WTC11 (cell line): Measurements from ENCODE around the gene PRPH. TPM values are rescaled to one million over a fixed set of nuclear protein-coding genes. Genes with fewer than 3 reads are reported as not detected.

ENCODE experiments used
- ATAC-seq: fragments of 200-7000 bp; cut with Tn5 transposase; 2 replicates; pipeline ENCODE4 v1.10.0; 2021; ENCODE audit warnings: mild to moderate bottlenecking, moderate library complexity
- CTCF ChIA-PET: fragments of 300-600 bp; sonication (Branson Sonifier 250); formaldehyde crosslinking; loops from one replicate; lab custom pipeline; 2021; ENCODE audit warnings: antibody characterized with exemption; lab: Charles Lee
- POLR2A ChIA-PET: fragments of 350-600 bp; sonication (Branson Sonifier 250); formaldehyde crosslinking; loops from one replicate; lab custom pipeline; 2021; ENCODE audit warnings: antibody characterized with exemption; lab: Charles Lee
- DNase-seq: peaks from one replicate; pipeline ENCODE4 v3.0.0; 2021; ENCODE audit warnings: low spot score
- H3K27ac Mint-ChIP-seq: 2 replicates; pipeline ENCODE4 v1.8.0; 2021; ENCODE audit warnings: mixed read lengths
- H3K27me3 Mint-ChIP-seq: 2 replicates; pipeline ENCODE4 v1.8.0; 2021; ENCODE audit warnings: low read depth, mild to moderate bottlenecking, moderate library complexity, mixed read lengths
- H3K36me3 Mint-ChIP-seq: 2 replicates; pipeline ENCODE4 v1.8.0; 2021; ENCODE audit warnings: mixed read lengths
- H3K4me1 Mint-ChIP-seq: 2 replicates; pipeline ENCODE4 v1.8.0; 2022; ENCODE audit warnings: mixed read lengths
- H3K4me3 Mint-ChIP-seq: 2 replicates; pipeline ENCODE4 v1.8.0; 2021; ENCODE audit warnings: mild to moderate bottlenecking, moderate library complexity, mixed read lengths
- H3K9me3 Mint-ChIP-seq: 2 replicates; pipeline ENCODE4 v1.8.0; 2021; ENCODE audit warnings: mixed read lengths
- AR ChIP-seq: fragments of 250-450 bp; sonication (Bioruptor Pico); IDR thresholded peaks from 2 replicates; pipeline ENCODE4 v1.9.0; 2021; ENCODE audit warnings: mild to moderate bottlenecking
- ATF1 ChIP-seq: sonication (generic); formaldehyde crosslinking; IDR thresholded peaks from 2 replicates; pipeline ENCODE4 v1.8.1; 2023; ENCODE audit warnings: mild to moderate bottlenecking, moderate library complexity, missing genetic modification reagents
- CREM ChIP-seq: sonication (generic); formaldehyde crosslinking; IDR thresholded peaks from 2 replicates; pipeline ENCODE4 v1.8.1; 2022; ENCODE audit warnings: mild to moderate bottlenecking, missing genetic modification reagents, moderate library complexity
- CTCF ChIP-seq: fragments of 200-600 bp; IDR thresholded peaks from 2 replicates; pipeline ENCODE4 v1.8.0; 2022; ENCODE audit warnings: antibody characterized with exemption
- ESRRA ChIP-seq: sonication (generic); formaldehyde crosslinking; IDR thresholded peaks from 2 replicates; pipeline ENCODE4 v1.8.1; 2022; ENCODE audit warnings: mild to moderate bottlenecking, missing genetic modification reagents, borderline replicate concordance
- FOXP1 ChIP-seq: sonication (generic); formaldehyde crosslinking; IDR thresholded peaks from 2 replicates; pipeline ENCODE4 v1.8.0; 2022; ENCODE audit warnings: missing genetic modification reagents, mild to moderate bottlenecking, moderate library complexity, borderline replicate concordance
- GRHL2 ChIP-seq: fragments of 250-450 bp; sonication (Bioruptor Pico); IDR thresholded peaks from 2 replicates; pipeline ENCODE4 v1.8.0; 2022; ENCODE audit warnings: mild to moderate bottlenecking, moderate library complexity; ENCODE audit not compliant: insufficient replicate concordance, severe bottlenecking
- GTF2I ChIP-seq: fragments of 250-450 bp; sonication (Bioruptor Pico); conservative IDR thresholded peaks from 2 replicates; pipeline ENCODE4 v1.4.0; 2021; ENCODE audit warnings: mild to moderate bottlenecking
- IRF2 ChIP-seq: sonication (generic); formaldehyde crosslinking; IDR thresholded peaks from 2 replicates; pipeline ENCODE4 v1.8.0; 2022; ENCODE audit warnings: low read depth, missing genetic modification reagents, borderline replicate concordance
- MXD4 ChIP-seq: fragments of 250-450 bp; sonication (Bioruptor Pico); IDR thresholded peaks from 2 replicates; pipeline ENCODE4 v1.8.0; 2021; ENCODE audit warnings: mild to moderate bottlenecking, moderate library complexity, borderline replicate concordance
- MYBL2 ChIP-seq: sonication (generic); formaldehyde crosslinking; IDR thresholded peaks from 2 replicates; pipeline ENCODE4 v1.8.1; 2023; ENCODE audit warnings: mild to moderate bottlenecking, moderate library complexity, missing genetic modification reagents
- NR3C1 ChIP-seq: sonication (generic); formaldehyde crosslinking; conservative IDR thresholded peaks from 2 replicates; pipeline ENCODE4 v1.8.1; 2023; ENCODE audit warnings: low read depth, mild to moderate bottlenecking, missing genetic modification reagents
- PREB ChIP-seq: sonication (generic); formaldehyde crosslinking; IDR thresholded peaks from 2 replicates; pipeline ENCODE4 v1.8.1; 2022; ENCODE audit warnings: mild to moderate bottlenecking, missing genetic modification reagents, moderate library complexity, borderline replicate concordance
- RORB ChIP-seq: fragments of 250-450 bp; sonication (Bioruptor Pico); IDR thresholded peaks from 2 replicates; pipeline ENCODE4 v1.9.0; 2021; ENCODE audit warnings: mild to moderate bottlenecking
- TEAD1 ChIP-seq: sonication (generic); formaldehyde crosslinking; IDR thresholded peaks from 2 replicates; pipeline ENCODE4 v1.8.0; 2022; ENCODE audit warnings: mild to moderate bottlenecking, missing genetic modification reagents
- TEAD4 ChIP-seq: sonication (generic); formaldehyde crosslinking; IDR thresholded peaks from 2 replicates; pipeline ENCODE4 v1.8.0; 2022; ENCODE audit warnings: mild to moderate bottlenecking, missing genetic modification reagents
- TP53 ChIP-seq: sonication (generic); formaldehyde crosslinking; IDR thresholded peaks from 2 replicates; pipeline ENCODE4 v1.8.1; 2023; ENCODE audit warnings: mild to moderate bottlenecking, missing genetic modification reagents
- USF2 ChIP-seq: sonication (generic); formaldehyde crosslinking; IDR thresholded peaks from 2 replicates; pipeline ENCODE4 v1.8.1; 2023; ENCODE audit warnings: mild to moderate bottlenecking, missing genetic modification reagents, moderate library complexity
- ZNF263 ChIP-seq: sonication (generic); formaldehyde crosslinking; IDR thresholded peaks from 2 replicates; pipeline ENCODE4 v1.8.1; 2022; ENCODE audit warnings: low read depth, mild to moderate bottlenecking, moderate library complexity, missing genetic modification reagents
- ZNF317 ChIP-seq: sonication (generic); formaldehyde crosslinking; IDR thresholded peaks from 2 replicates; pipeline ENCODE4 v1.8.1; 2023; ENCODE audit warnings: low read depth, mild to moderate bottlenecking, moderate library complexity, missing genetic modification reagents, borderline replicate concordance
- ZNF512 ChIP-seq: sonication (generic); formaldehyde crosslinking; IDR thresholded peaks from 2 replicates; pipeline ENCODE4 v1.8.1; 2022; ENCODE audit warnings: missing genetic modification reagents, borderline replicate concordance
- total RNA-seq: library from RNA; stranded (reverse); gene quantifications from 3 replicates; pipeline ENCODE4 v1.2.3, GENCODE V29; 2021

PRPH gene
- total RNA-seq, 1 experiment from 2014 or later = 2.4 TPM

GRCh38 chr12:49293056-49293956 lies 1.6 kb upstream of the PRPH start (continued):
- TF ChIP-seq ESRRA (CRISPR knock-in tag) = no peak
- no peak for TF ChIP-seq CTCF
- TF ChIP-seq NR3C1 (CRISPR knock-in tag) = no peak
- TF ChIP-seq TEAD4 (CRISPR knock-in tag) = no peak
- TF ChIP-seq FOXP1 (CRISPR knock-in tag) = no peak
- TF ChIP-seq GRHL2 (CRISPR knock-in tag) = no peak

GRCh38 chr12:49294086-49294803 lies 702 bp upstream of the PRPH start:
- DNase-seq (no peak), ATAC-seq (no peak)
- Mint-ChIP-seq H3K4me1 (peaks cover 30% of the 10 kb centered on the region), H3K27me3 (peaks cover 90% of the 10 kb centered on the region), H3K36me3 (no peaks in the 10 kb centered on the region), H3K27ac (no peak overlapping the region), H3K9me3 (no peaks in the 10 kb centered on the region), H3K4me3 (peak overlapping the region; percentile 58; the same call in 1 of the 2 replicates)
- CTCF ChIA-PET = interaction anchor here (0.5 to 11.7 kb wide), 36 partner anchors 9 to 573 kb away, joined by 3 to 264 read pairs (median 6); partner anchors contain the start of genes C1QL4, DNAJC22, LMBR1L and PRPF40B
- POLR2A ChIA-PET = interaction anchor here (0.5 to 1.9 kb wide), 5 partner anchors 30 to 675 kb away, joined by 3 to 9 read pairs (median 3); no protein-coding TSS in a partner anchor
- no peak for TF ChIP-seq ZNF263 (CRISPR knock-in tag)
- no peak for TF ChIP-seq ZNF317 (CRISPR knock-in tag)
- no peak for TF ChIP-seq TP53 (CRISPR knock-in tag)
- no peak for TF ChIP-seq ZNF512 (CRISPR knock-in tag)
- no peak for TF ChIP-seq MYBL2 (CRISPR knock-in tag)
- no peak for TF ChIP-seq ATF1 (CRISPR knock-in tag)
- TF ChIP-seq MXD4 (CRISPR knock-in tag) = no peak
- no peak for TF ChIP-seq IRF2
- TF ChIP-seq TEAD1 (CRISPR knock-in tag) = no peak
- TF ChIP-seq PREB (CRISPR knock-in tag) = no peak
- no peak for TF ChIP-seq USF2
- TF ChIP-seq RORB (CRISPR knock-in tag) = no peak
- TF ChIP-seq GTF2I (CRISPR knock-in tag) = no peak
- TF ChIP-seq AR (CRISPR knock-in tag) = no peak
- no peak for TF ChIP-seq CTCF
- no peak for TF ChIP-seq CREM (CRISPR knock-in tag)
